ENCODE data around the gene CERS5.

Gene CERS5

GRCh38 chr12:50082644-50083043 is 84.5 kb downstream of the CERS5 start:
- in situ Hi-C loops (cut with MboI; ENCODE audit: low sequenced_read_pairs), result no loop called here

GRCh38 chr12:50081096-50081808 is 85.9 kb downstream of the CERS5 start:
- in situ Hi-C loops (cut with MboI; ENCODE audit: low sequenced_read_pairs), result no loop called here

GRCh38 chr12:50079771-50080170 is 87.4 kb downstream of the CERS5 start:
- in situ Hi-C loops (cut with MboI; ENCODE audit: low sequenced_read_pairs), result loop anchor here (10.0 kb wide), 1 partner anchor 95 kb away; no protein-coding TSS in a partner anchor

Measured in HL-60/S4 treated with retinoic acid at 250 ng/mL for 4 days and 3 days (cell line).